Activated gamma-delta T cell treated with anti-CD3 and anti-CD28 coated beads, Interleukin-2, amount 50 U/mL, for 16 hours (primary cell): Measurements from ENCODE around the gene ATP5PF.
"Not testable (repeated sequence)": the region's sequence is repeated elsewhere in the genome, so short reads cannot be mapped to it uniquely, and the experiment has no call there.

ENCODE experiments used
- DNase-seq: peaks from one replicate; pipeline ENCODE4 v3.0.0-alpha.2; 2020; ENCODE audit warnings: low read depth

Gene ATP5PF, protein sequence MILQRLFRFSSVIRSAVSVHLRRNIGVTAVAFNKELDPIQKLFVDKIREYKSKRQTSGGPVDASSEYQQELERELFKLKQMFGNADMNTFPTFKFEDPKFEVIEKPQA

DNA sequence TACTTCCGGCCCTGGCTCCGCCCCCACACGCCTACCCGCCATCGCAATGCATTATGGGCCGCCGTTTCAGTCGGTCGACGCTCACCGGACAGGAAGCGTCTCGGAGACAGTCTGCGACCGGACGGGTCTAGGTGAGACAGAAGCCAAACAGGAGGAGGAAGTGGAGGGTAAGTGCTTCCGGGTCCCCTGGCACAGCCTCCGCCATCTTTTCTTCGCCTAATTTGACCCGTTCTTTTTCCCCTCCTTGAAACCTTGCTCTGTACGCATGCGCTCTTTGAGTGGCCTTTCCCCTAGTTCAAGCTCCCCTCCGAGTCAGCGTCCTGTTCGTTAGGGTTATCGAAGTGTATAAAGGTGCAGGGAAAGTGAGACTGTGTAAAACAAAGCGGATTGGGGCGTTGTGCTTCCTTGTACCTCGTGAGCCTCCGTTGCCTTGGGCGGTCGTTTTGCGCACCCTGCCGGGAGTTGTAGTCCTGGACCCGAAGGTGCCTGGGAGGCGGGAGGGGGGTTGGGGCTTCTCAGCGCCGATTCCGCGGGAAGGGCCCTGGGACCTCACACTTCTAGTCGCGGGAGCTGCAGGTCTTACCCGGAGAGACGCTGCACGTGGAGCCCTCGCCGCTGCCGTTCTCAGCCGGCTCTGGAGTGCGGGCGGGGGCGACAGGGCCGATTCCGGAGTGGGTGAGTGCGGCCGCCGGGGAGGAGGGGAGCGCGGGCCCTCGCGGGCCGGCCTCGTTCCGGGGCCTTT is at the start of gene ATP5PF, which contains the start of gene GABPA:
Gene ATP5PF (minus strand): TSS at position 1 of the 742 bp plus-strand sequence. CDS start 5,110 bp downstream, outside the sequence.
Gene GABPA (plus strand): TSS at position 69 of the 742 bp plus-strand sequence. CDS start 6,627 bp downstream, outside the sequence.
- peak; percentile 96 for DNase-seq

DNA sequence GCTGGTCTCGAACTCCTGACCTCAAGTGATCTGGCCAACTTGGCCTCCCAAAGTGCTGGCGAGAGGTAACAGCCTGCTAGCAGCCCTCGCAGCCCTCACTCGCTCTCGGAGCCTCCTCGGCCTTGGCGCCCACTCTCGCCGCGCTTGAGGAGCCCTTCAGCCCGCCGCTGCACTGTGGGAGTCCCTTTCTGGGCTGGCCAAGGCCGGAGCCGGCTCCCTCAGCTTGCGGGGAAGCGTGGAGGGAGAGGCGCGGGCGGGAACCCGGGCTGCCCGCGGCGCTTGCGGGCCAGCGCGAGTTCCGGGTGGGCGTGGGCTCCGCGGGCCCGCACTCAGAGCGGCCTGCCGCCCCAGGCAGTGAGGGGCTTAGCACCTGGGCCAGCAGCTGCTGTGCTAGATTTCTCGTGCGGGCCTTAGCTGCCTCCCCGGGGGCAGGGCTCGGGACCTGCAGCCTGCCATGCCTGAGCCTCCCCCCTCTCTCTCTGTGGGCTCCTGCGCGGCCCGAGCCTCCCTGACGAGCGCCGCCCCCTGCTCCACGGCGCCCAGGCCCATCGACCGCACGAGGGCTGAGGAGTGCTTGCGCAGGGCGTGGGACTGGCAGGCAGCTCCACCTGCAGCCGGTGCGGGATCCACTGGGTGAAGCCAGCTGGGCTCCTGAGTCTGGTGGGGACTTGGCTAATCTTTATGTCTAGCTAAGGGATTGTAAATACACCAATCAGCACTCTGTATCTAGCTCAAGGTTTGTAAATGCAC is 43.6 kb upstream of the ATP5PF start:
- DNase-seq: not testable (repeated sequence)

DNA sequence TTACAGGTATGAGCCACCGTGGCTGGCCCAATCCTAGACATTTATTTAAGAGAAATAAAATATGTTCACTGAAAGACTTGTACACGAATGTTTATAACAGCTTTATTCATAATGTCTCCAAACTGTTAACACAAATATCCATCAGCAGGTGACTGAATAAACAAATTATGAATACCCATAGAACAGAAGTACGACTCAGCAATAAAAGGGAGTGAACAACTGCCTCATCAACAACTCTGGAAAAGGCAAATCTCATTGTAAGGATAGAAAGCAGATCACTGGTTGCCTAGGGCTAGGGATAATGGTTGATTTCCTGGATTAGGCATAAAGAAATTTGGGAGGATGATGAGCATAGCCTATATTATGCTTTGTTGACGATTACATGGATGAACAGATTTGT is 41.7 kb upstream of the ATP5PF start:
- no peak for DNase-seq

DNA sequence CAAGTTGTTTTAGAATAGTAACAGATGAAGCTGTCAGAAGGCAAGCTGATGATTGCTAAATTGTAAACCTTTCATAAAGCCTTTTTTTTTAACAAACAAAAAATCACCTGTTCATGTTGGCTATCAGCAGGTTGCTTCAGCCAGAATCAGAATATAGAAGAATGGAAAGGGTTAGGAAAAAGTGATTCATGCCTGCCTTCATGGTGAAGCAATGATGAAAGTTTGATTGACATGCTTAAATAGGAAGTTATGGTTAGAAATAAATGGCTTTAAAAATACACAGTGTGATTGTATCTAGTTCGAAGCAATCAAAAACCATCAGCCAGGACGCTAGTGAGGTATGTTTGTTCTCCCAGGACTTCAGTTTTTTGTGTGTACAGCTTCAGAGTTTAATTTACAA is 38.0 kb upstream of the ATP5PF start:
- DNase-seq: no peak

DNA sequence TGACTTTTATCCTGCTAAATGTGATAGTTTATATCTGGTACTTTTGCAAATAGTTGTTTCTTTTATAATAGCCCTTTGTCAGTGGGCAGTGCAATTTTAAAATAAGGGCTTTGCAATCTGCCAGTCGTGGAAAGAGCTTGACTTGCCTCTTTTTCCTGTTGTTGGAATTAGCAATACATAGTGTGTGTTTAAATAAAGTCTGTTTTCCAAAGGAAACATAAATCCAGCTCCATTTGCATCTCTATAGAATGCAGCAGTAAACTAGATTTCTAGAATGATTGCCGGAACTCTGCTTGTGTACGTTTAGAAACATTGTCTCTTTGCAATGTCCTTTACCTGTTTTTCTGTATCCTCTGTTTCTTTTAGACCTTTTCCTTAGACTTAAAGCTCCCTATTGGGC is 33.2 kb upstream of the ATP5PF start:
- no peak for DNase-seq

DNA sequence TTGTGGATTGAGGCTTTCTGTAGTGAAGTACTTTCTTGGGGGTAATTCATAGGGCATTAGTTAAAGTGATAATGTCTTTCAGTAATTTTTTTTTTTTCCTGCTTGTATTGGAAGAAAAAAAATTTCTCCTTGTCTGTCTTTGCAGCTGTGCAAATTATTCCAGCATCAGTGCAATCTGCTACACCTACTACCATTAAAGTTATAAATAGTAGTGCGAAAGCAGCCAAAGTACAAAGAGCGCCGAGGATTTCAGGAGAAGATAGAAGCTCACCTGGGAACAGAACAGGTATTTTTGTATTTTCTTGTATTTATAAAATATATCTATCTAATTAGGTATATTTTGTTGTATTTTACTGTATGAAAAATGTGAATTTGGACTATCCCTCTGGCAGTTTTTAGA is 29.4 kb upstream of the ATP5PF start:
- no peak for DNase-seq

DNA sequence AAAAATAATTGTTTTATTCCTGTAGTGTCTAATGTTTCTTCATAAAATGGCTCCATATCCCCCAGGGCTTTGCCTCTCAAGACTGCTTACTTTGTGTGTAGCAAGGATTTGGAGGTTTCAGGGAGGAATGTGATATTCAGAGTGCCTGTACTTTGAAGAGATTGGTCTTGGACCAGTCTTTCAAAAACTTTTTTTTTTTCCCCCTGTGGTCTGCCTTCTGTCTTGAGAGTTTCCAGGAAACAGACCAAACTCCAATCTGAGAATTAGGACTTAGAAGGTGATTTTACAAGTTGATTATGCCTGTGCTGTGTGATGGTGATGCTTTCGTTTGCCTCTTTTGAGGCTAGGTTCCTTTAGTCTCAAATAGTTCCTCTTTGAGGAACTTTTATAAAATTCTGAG is 26.0 kb upstream of the ATP5PF start:
- no peak for DNase-seq

DNA sequence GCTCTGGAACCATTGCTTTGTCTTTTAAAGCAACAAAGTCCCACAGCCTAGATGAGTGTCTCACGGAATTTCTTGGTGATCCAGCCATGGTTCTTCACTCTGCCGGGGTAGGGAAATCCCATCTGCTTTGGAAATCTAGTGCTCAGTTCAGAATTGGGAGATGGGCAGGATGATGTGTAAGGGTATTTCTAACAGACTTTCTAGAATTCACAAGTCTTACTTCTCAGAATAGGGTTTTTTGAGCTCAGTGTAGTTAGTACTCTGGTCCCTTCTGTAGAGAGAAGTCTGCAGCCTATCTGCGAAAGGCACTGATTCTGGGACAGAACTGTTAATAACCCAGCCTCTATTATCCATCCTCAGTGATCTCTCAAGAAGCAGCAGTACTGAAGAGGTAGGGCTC is 25.4 kb upstream of the ATP5PF start:
- no peak for DNase-seq

DNA sequence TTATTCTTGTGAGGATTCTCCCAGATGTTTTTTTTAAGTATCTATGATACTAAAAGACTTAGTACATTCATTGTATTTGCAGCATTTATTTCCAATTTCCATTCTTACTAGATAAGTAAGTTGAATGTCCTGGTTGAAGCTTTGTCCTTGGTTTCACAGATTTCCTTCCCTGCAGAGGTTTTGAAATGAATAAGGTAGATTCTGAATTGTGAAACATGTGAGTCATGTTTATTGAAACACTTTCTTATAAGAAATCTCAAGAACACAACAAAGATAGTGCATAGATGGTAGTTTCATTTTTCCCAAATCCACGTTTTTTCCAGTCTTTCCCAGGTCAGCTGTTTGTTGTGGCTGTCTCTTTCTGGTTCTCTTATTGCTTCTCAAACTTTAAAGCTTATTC is 24.9 kb upstream of the ATP5PF start:
- no peak for DNase-seq

DNA sequence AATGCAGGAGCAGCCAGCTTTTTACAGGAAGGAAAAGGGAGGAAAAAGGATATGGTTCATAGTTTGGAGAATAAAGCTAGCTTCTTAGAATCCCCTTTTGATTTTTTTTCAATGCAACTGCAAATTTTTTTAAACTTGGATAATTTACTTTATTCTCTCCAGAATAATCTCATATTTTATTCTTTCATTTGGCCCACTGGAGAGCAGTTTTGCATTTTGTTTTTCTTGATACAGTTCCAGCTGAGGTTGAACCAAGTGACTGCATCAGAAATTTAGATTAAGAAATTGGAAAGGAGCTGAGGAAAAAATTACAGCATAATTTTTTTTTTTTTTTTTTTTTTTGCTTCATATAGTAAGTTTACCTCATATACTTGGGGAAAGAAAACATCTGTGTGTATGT is 22.8 kb upstream of the ATP5PF start:
- DNase-seq: no peak

DNA sequence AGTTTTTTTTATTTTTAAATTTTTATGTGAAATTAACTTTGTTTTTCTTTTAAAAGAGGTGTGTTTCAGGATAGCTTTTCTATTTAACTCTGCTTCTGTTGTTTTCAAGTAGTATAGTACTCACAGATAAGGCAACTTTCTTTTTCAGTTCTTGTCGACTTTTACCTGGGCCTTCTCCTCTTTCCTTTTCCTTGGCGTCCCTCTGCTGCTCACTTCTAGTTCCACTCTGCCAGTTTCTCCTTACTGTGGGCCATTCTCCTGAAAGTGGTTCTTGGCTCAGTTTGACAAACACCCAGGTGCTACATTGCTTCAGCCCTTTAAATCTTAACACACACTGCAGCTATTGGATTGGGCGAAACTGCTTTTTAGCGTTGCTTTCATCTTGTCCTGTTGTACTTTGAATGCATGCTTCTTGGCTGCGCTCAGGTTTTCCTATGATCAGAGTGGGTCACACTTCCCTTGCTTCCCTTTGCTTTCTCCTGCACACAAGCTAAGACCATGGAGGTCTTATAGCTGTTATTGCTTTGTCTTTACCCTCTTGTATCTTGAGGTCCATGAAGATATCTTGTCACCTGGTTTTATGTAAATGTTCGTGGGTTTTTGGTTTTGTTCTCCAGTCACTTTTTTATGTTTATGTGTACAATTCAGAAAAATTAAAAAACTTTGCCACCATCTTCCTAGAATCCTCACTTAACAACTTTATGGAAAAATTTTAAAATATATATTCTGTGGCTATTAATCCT is 21.7 kb upstream of the ATP5PF start:
- no peak for DNase-seq

DNA sequence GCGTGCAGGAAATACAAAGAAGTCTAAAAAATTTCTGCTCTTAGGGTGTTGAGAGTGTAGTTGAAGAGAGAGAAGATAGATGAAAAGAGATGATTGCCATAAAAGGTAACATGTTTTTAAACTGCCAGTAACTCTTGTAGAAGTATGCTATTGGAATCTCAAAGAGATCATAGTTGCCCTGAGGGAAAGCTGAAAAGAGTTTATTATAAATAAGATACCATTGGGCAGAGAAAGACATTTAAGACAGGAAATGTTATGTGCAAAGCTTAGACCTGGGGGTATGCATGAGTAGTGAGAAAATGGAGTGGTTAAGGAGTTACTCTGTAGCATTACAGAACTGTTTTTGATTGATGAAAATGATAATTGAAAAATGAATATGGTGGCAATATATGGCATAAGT is 17.7 kb upstream of the ATP5PF start:
- DNase-seq: no peak

DNA sequence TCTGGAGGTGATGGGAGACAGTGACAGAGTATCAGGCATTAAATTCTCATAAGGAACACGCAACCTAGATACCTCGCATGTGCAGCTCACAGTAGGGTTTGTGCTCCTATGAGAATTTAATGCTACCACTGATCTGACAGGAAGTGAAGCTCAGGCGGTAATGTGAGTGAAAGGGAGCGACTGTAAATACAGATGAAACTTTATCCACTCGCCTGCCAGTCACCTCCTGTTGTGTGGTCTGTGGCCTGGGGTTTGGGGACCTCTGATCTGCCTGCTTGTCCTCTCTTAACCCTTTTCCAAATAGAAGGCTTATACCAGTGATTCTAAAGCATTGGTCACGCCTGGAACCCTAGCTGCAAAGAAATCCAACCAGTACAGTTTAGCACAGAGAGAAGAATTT is 15.4 kb upstream of the ATP5PF start:
- DNase-seq: no peak

DNA sequence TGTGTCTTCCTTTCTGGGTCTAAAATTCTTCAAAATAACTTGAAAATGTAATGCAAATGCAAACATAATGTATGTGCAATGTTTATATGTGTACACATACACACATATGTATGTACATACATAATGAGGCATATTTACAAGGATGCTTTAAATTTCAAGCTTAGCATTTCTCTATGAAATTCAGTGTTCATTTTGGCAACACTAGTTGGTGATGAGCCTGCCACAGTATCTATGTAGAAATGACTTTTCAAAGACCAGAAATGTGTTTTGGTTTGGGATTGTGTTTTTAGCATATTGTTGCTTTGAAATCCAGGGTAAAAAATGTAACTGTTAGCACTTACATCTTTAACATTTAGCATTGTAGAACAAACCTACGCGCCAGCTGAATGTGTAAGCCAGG is 10.2 kb upstream of the ATP5PF start:
- DNase-seq: no peak

DNA sequence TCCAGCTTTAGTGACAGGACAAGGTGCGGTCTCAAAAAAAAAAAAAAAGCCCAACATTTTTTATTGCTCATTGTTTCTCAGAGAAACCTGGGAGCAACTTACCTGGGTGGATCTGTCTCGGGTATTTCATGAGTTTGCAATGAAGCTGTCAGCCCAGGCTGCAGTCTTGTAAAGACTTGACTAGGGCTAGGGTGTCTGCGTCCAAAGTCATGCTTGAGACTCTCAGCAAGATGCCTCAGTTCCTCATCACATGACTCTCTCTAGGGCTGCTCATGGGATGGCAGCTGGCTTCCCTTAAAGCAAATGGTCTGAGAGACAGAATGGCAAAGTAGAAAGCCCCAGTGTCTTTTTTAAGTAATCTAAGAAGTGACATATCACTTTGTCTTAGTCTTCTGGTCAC is 8.2 kb upstream of the ATP5PF start:
- DNase-seq: no peak

DNA sequence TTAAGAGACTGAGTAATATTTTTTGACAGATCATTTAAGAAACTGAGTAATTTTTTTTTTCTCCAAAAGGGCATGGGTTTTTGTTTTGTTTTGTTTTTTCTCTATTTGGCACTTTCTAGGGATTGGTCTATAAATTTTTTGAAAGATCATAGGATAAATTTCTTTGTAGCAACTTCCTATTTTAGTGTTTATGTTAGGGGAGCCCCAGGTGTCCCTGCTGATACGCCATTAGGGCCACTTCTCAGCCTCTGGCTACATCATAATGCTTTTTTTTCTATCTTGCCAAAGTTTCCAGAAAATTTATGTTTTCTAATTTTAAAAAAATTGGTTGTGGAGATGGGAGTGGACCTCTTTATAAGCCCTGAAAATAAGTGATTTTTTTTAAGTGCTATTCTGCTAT is 2.7 kb upstream of the ATP5PF start:
- DNase-seq: no peak

DNA sequence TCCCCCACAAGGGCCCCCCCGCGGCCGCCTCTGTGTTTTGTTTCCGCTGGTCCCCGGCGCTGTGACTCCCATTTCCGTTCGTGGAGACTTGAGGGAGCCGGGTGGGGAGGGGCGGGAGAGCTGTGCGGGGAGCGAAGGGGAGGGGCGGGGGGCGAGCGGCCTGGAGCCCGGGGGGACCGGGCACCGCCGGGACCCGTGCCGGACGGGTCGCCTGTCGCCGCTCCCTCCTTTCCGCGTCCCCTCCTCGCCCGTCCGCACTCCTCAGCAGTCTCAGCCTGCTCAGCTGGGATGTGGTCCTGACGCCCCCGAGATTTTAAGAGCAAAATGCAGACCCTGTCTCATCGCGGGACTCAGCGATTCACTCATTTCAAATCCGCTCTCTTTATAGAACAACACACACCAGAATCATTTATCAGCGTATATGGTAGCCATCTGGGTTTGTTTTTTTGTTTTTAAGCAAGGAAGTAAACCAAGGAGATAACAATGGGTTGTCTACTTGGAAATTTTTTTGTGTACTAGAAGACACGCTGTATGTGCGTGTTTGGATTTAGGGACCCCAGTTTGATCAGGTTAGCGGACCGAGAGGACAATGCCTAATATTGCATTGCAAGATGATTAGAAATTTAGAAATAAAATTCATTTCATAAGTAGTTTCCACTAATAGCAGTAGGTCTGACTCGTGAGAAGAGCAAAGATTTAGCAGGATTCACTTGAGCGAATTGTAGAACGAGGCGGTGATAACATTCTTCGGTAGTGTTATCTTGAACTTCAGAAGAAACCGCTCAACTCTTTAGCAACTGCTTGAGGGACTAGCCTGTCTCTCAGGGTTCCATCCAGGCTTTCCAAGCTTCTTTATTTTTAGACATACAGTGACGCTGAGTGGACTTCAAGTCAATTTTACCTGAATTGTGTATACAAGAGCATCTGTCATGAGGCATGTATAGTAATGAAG is 1.2 kb upstream of the ATP5PF start:
- no peak for DNase-seq

DNA sequence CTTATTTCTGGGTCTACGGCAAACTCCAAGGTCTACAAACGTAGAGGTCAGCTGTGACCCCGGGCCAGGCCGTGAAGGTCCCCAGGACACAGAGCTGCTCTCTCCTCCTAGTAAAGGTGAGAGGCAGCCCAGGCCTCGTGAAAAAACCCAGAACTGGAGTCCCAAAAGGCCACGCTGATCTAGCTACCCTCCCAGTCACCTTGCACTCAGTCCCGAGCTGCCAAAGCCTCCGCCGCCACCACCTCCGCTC is 125 bp downstream of the ATP5PF start:
- DNase-seq: no peak

DNA sequence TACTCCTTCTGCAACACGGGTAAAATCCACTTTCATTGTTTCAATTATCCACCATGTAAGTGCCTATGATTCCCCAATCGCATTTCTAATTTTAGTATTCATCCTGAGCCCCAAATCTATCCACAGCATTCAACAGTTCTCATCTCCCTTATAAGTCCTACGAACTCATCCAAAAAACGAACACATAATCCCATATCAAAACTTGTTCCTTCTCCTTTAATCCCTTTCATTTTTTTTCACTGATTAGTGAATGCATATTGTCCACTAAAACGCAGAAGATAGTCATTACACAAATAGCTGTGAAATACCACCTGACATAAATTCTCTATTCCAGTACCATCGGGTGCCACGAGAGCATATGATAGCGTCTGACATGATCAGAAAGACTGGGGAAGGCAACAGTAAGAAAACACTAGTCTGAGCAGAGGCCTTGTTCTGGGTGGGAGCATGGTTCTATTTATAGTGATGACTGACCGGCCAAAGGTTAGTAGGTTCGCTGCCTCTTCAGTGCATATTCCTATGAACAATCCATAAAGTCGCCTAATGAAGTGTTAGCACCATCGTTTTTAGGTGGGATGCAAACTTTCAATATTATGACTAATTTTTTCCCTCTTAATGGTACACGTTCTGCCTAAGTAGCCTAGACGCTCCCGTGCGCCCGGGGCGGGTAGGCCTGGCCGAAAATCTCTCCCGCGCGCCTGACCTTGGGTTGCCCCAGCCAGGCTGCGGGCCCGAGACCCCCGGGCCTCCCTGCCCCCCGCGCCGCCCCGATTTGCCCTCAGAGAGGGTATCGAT is 648 bp downstream of the ATP5PF start:
- DNase-seq: peak; percentile 11

DNA sequence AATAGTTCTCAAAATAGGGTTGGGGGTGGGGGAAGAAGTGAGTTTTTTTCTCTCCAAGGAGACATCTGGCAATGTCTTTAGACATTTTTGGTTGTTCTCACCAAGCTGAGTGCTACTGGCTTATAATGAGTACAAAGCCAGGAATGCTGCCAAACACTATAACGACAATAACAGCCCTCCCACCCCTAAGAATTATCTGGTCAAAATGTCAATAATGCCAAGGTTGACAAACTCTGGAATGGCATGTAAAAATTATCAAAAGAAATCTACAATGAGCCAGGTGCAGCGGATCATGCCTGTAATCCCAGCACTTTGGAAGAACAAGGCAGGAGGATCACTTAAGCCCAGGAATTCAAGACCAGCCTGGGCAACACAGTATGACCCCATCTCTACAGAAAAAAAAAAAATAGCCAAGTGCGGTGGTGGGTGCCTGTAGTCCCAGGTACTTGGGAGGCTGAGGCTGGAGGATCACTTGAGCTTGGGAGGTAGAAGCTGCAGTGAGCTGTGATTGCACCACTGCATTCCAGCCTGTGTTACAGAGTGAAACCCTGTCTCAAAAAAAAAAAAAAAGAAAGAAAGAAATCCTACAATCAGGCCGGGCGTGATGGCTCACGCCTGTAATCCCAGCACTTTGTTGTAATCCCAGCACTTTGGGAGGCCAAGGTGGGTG is 2.5 kb downstream of the ATP5PF start:
- no peak for DNase-seq
